ENCODE data around the gene EFCAB11.

EFCAB11 gene

GRCh38 chr14:89956661-89957009 lies 2.1 kb upstream of the EFCAB11 start:
- no peak for DNase-seq

GRCh38 chr14:89955745-89956660 lies 1.5 kb upstream of the EFCAB11 start, which contains the start of gene TDP1:
Gene TDP1, plus strand, starts transcription at chr14:89955927. Its CDS starts 7,188 bp downstream, at chr14:89963115.
- DNase-seq = peak; percentile 91

- no peak for DNase-seq
Observed at GRCh38 chr14:89955022-89955744, 653 bp upstream of the EFCAB11 start.

GRCh38 chr14:89953602-89954001 lies 928 bp downstream of the EFCAB11 start:
- no peak for DNase-seq

- no peak for DNase-seq
Observed at GRCh38 chr14:89952576-89952975, 2.0 kb downstream of the EFCAB11 start.

- peak; percentile 35 for DNase-seq
Observed at GRCh38 chr14:89947344-89947743, 7.2 kb downstream of the EFCAB11 start.

- DNase-seq = no peak
Observed at GRCh38 chr14:89941830-89942377, 12.6 kb downstream of the EFCAB11 start.

GRCh38 chr14:89936654-89937185 lies 17.8 kb downstream of the EFCAB11 start:
- DNase-seq = no peak

GRCh38 chr14:89933002-89933401 lies 21.5 kb downstream of the EFCAB11 start:
- DNase-seq = no peak

GRCh38 chr14:89927186-89927865 lies 27.2 kb downstream of the EFCAB11 start:
- DNase-seq = no peak

GRCh38 chr14:89926694-89927093 lies 27.8 kb downstream of the EFCAB11 start:
- DNase-seq = no peak

- DNase-seq = no peak
Observed at GRCh38 chr14:89924268-89924667, 30.3 kb downstream of the EFCAB11 start.

- DNase-seq = no peak
Observed at GRCh38 chr14:89922031-89922907, 32.3 kb downstream of the EFCAB11 start.

GRCh38 chr14:89921346-89921745 lies 33.2 kb downstream of the EFCAB11 start:
- DNase-seq = no peak

- no peak for DNase-seq
Observed at GRCh38 chr14:89920056-89920455, 34.5 kb downstream of the EFCAB11 start.

GRCh38 chr14:89918721-89919120 lies 35.8 kb downstream of the EFCAB11 start:
- no peak for DNase-seq

- no peak for DNase-seq
Observed at GRCh38 chr14:89915114-89915878, 39.2 kb downstream of the EFCAB11 start.

- no peak for DNase-seq
Observed at GRCh38 chr14:89912667-89913211, 41.8 kb downstream of the EFCAB11 start.

- no peak for DNase-seq
Observed at GRCh38 chr14:89912221-89912620, 42.3 kb downstream of the EFCAB11 start.

- no peak for DNase-seq
Observed at GRCh38 chr14:89911010-89911919, 43.3 kb downstream of the EFCAB11 start.
